HG02852 (cell line): ENCODE data around the gene VWA7.

Source experiments
- ATAC-seq: cut with Tn5 transposase; IDR thresholded peaks from one replicate; pipeline ENCODE4 v1.9.1; 2021; ENCODE audit warnings: mild to moderate bottlenecking, moderate library complexity; ENCODE audit not compliant: unreplicated experiment

VWA7 gene

DNA sequence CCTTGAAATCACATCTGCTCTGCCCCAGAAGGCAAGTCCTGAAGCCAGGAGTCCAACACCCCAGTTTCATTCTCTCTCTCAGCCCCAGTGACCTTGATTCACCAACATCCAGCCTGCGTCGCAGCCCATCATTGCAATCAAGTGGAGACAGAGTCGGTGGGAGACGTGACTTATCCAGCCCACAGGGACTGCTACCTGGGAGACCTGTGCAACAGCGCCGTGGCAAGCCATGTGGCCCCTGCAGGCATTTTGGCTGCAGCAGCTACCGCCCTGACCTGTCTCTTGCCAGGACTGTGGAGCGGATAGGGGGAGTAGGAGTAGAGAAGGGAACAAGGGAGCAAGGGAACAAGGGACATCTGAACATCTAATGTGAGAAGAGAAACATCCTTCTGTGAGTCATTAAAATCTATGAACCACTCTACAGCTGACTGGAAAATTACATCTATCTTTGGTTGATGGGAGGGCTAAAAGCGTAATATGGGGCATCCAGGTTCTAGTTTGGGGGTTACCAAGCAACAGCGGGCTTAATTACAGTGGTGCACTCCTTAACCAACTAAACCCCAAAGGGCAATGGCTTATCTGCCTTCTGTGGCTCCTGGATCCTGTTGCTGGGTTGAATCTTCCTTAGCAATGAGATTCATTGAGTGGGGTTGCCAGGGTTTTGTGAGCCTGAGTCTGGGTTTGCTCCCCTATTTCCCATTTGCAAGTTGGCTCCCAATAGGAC lies 59.5 kb downstream of the VWA7 start:
- ATAC-seq, result no peak
